ENCODE data around the gene DENND2A. TPM values are rescaled to one million over a fixed set of nuclear protein-coding genes. Genes with fewer than 3 reads are reported as not detected.

DENND2A gene
- total and polyA plus RNA-seq, 2 donors (not counting 1 experiment from before 2014, with no cell fraction given): 30.6 to 39.0 TPM

DNA sequence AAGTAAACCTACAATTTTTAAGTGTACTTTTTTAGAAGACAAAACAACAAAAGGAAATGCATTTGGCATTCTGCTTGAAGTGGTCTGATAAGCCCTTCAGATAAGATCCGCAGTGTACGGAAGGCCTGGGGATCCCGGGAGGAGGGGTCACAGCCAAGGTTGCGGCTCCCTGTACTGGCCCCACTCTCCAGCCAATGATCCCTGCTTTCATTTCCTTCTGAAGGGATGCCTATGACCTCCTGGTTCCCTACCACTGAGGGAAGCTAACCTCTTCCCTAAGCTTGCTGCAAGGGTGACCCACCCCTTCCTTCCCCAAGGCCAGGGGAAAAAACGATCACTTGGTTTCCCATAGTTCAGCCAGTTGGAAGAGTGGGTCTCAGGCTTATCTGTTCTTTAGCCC, 5.3 kb downstream of the DENND2A start:
- no peaks in the 10 kb centered on the region for H4K20me1 ChIP-seq (ENCODE audit: control insufficient read depth, extremely low read depth, insufficient read depth, low read length)
- H3K4me2 ChIP-seq (ENCODE audit: extremely low read depth, insufficient read depth, low read length): no peak overlapping the region
- peaks cover 27% of the 10 kb centered on the region for H3K4me1 ChIP-seq (ENCODE audit: control insufficient read depth, extremely low read depth, insufficient read depth, low read length)
- peaks cover 21% of the 10 kb centered on the region for H3K79me2 ChIP-seq (ENCODE audit: control insufficient read depth, insufficient read depth, low read length)
- no peak overlapping the region for H2AFZ ChIP-seq (ENCODE audit: low read length)
- no peak for TF ChIP-seq EZH2 (IDR thresholded peaks at IDR 0.05; ENCODE audit: low read length, missing control alignments)
- no peak for DNase-seq (ENCODE audit: low read depth in 2 of 2)
- H3K4me3 ChIP-seq (replicated peaks in 1 of 4; ENCODE audit: control extremely low read depth in 1 of 4, insufficient read depth in 1 of 4, low read depth in 3 of 4, low read length in 4 of 4): no peak overlapping the region
- no peak overlapping the region for H3K9ac ChIP-seq (ENCODE audit: insufficient read depth, low read length)
- no peak overlapping the region for H3K27ac ChIP-seq (ENCODE audit: insufficient read depth, low read length)
- H3K9me3 ChIP-seq (ENCODE audit: control insufficient read depth, insufficient read depth, low read depth, low read length): no peaks in the 10 kb centered on the region
- H3K27me3 ChIP-seq (ENCODE audit: control insufficient read depth, insufficient read depth, low read length): no peaks in the 10 kb centered on the region
- H3K36me3 ChIP-seq (ENCODE audit: control insufficient read depth, insufficient read depth, low read length): no peaks in the 10 kb centered on the region

DNA sequence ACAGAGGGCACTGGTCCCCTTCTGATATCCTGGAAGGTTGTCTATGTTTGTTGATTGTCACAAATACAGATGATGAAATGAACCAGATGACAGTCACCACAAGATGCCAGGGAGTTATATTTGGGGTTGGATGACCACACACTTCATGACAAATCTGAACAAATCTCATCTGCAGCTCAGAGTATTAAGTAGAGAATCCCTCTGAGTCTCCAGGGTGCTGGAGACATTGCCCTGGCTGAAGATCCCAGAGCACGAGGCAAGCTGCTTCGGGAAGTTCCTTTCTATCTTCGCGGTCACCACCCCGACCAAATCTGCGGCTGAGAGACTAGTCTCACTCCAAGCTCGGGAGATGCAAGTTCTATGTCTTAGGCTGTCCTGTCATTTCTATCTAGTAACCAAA, 9.0 kb downstream of the DENND2A start:
- DNase-seq (ENCODE audit: low read depth in 2 of 2): no peak
- Histone ChIP-seq H3K27me3 (ENCODE audit: control insufficient read depth, insufficient read depth, low read length) (no peaks in the 10 kb centered on the region), H3K79me2 (ENCODE audit: control insufficient read depth, insufficient read depth, low read length) (peaks cover 8% of the 10 kb centered on the region), H3K9ac (ENCODE audit: insufficient read depth, low read length) (no peak overlapping the region), H3K27ac (ENCODE audit: insufficient read depth, low read length) (no peak overlapping the region), H4K20me1 (ENCODE audit: control insufficient read depth, extremely low read depth, insufficient read depth, low read length) (no peaks in the 10 kb centered on the region), H3K4me3 (replicated peaks in 1 of 4; ENCODE audit: control extremely low read depth in 1 of 4, insufficient read depth in 1 of 4, low read depth in 3 of 4, low read length in 4 of 4) (no peak overlapping the region), H3K9me3 (ENCODE audit: control insufficient read depth, insufficient read depth, low read depth, low read length) (no peaks in the 10 kb centered on the region), H3K36me3 (ENCODE audit: control insufficient read depth, insufficient read depth, low read length) (no peaks in the 10 kb centered on the region), H3K4me2 (ENCODE audit: extremely low read depth, insufficient read depth, low read length) (no peak overlapping the region), H3K4me1 (ENCODE audit: control insufficient read depth, extremely low read depth, insufficient read depth, low read length) (peaks cover 14% of the 10 kb centered on the region), H2AFZ (ENCODE audit: low read length) (no peak overlapping the region)
- no peak for TF ChIP-seq EZH2 (IDR thresholded peaks at IDR 0.05; ENCODE audit: low read length, missing control alignments)
- TF ChIP-seq, protein P1, sequence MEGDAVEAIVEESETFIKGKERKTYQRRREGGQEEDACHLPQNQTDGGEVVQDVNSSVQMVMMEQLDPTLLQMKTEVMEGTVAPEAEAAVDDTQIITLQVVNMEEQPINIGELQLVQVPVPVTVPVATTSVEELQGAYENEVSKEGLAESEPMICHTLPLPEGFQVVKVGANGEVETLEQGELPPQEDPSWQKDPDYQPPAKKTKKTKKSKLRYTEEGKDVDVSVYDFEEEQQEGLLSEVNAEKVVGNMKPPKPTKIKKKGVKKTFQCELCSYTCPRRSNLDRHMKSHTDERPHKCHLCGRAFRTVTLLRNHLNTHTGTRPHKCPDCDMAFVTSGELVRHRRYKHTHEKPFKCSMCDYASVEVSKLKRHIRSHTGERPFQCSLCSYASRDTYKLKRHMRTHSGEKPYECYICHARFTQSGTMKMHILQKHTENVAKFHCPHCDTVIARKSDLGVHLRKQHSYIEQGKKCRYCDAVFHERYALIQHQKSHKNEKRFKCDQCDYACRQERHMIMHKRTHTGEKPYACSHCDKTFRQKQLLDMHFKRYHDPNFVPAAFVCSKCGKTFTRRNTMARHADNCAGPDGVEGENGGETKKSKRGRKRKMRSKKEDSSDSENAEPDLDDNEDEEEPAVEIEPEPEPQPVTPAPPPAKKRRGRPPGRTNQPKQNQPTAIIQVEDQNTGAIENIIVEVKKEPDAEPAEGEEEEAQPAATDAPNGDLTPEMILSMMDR (conservative IDR thresholded peaks at IDR 0.05 in 1 of 2, IDR thresholded peaks at IDR 0.05 in 1 of 2; ENCODE audit: low read depth in 1 of 2, low read length in 2 of 2): no peak

DNA sequence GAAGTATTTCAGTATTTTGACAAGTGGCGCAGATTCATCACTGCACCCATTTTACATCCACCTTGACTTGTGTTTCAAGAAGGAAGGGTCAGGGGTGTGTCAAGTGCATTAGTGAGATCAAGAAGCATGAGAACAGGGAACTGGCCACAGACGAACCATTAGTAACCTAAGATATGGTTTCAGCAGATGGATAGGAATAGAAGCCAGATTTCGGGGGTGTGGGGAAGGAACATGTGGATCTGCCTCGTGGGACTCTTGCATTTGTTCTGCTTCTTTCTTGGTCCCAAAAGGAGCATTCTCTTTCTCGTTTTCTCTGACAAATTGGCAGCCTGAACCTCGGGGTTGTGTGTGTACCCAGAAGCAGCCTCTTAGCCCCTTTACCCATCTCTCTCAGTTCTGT, 9.6 kb downstream of the DENND2A start:
- no peak overlapping the region for H3K9ac ChIP-seq (ENCODE audit: insufficient read depth, low read length)
- peaks cover 5% of the 10 kb centered on the region for H3K79me2 ChIP-seq (ENCODE audit: control insufficient read depth, insufficient read depth, low read length)
- no peak for TF ChIP-seq EZH2 (IDR thresholded peaks at IDR 0.05; ENCODE audit: low read length, missing control alignments)
- TF ChIP-seq, protein P1 (conservative IDR thresholded peaks at IDR 0.05 in 1 of 2, IDR thresholded peaks at IDR 0.05 in 1 of 2; ENCODE audit: low read depth in 1 of 2, low read length in 2 of 2): no peak
- H3K27ac ChIP-seq (ENCODE audit: insufficient read depth, low read length): no peak overlapping the region
- H3K9me3 ChIP-seq (ENCODE audit: control insufficient read depth, insufficient read depth, low read depth, low read length): no peaks in the 10 kb centered on the region
- no peaks in the 10 kb centered on the region for H4K20me1 ChIP-seq (ENCODE audit: control insufficient read depth, extremely low read depth, insufficient read depth, low read length)
- H2AFZ ChIP-seq (ENCODE audit: low read length): no peak overlapping the region
- no peak overlapping the region for H3K4me3 ChIP-seq (replicated peaks in 1 of 4; ENCODE audit: control extremely low read depth in 1 of 4, insufficient read depth in 1 of 4, low read depth in 3 of 4, low read length in 4 of 4)
- H3K27me3 ChIP-seq (ENCODE audit: control insufficient read depth, insufficient read depth, low read length): no peaks in the 10 kb centered on the region
- no peak overlapping the region for H3K4me2 ChIP-seq (ENCODE audit: extremely low read depth, insufficient read depth, low read length)
- no peaks in the 10 kb centered on the region for H3K36me3 ChIP-seq (ENCODE audit: control insufficient read depth, insufficient read depth, low read length)
- H3K4me1 ChIP-seq (ENCODE audit: control insufficient read depth, extremely low read depth, insufficient read depth, low read length): peaks cover 16% of the 10 kb centered on the region
- DNase-seq (ENCODE audit: low read depth in 2 of 2): no peak

Measured in fibroblast of lung (primary cell).